ENCODE results near the gene CA11. TPM values are rescaled to one million over a fixed set of nuclear protein-coding genes. Genes with fewer than 3 reads are reported as not detected.
"Not testable (repeated sequence)": the region's sequence is repeated elsewhere in the genome, so short reads cannot be mapped to it uniquely, and the experiment has no call there.

The CA11 gene
- total RNA-seq, 3 donors from 2014 or later, result 2.2 to 14.2 (median 9.8) TPM

DNA sequence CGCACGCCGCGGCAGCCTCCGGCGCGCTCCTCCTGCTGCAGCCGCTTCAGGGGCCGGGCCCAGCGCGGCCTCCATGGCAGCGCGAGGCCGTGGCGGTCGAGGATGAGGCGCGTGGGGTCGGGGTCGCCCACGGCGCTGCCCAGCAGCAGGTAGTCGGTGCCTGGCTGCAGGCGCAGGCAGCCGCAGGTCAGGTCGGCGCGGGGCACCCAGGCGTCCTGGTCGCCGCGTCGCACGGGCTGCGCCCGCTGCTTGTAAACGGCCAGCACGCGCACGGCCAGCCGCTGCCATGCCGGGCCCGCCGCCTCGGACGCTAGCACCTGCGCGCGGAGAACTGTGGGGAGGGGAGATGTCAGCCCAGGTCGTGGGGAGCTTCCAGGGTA lies 15.7 kb upstream of the CA11 start:
- Histone ChIP-seq H3K9me3 (no peaks in the 10 kb centered on the region), H3K4me1 (no peaks in the 10 kb centered on the region), H3K27me3 (no peaks in the 10 kb centered on the region), H3K36me3 (no peaks in the 10 kb centered on the region), H3K4me3 (no peak overlapping the region), H3K27ac (no peak overlapping the region)
- no peak for DNase-seq (ENCODE audit: low spot score in 2 of 2)
- intact Hi-C loops (cut with DNase I; ENCODE audit: low total_unique reads), result no loop called here
- TF ChIP-seq POLR2A (IDR thresholded peaks at IDR 0.05) (no peak), POLR2AphosphoS5 (IDR thresholded peaks at IDR 0.05) (no peak)
- TF ChIP-seq, protein P1, sequence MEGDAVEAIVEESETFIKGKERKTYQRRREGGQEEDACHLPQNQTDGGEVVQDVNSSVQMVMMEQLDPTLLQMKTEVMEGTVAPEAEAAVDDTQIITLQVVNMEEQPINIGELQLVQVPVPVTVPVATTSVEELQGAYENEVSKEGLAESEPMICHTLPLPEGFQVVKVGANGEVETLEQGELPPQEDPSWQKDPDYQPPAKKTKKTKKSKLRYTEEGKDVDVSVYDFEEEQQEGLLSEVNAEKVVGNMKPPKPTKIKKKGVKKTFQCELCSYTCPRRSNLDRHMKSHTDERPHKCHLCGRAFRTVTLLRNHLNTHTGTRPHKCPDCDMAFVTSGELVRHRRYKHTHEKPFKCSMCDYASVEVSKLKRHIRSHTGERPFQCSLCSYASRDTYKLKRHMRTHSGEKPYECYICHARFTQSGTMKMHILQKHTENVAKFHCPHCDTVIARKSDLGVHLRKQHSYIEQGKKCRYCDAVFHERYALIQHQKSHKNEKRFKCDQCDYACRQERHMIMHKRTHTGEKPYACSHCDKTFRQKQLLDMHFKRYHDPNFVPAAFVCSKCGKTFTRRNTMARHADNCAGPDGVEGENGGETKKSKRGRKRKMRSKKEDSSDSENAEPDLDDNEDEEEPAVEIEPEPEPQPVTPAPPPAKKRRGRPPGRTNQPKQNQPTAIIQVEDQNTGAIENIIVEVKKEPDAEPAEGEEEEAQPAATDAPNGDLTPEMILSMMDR (IDR thresholded peaks at IDR 0.05), result no peak

DNA sequence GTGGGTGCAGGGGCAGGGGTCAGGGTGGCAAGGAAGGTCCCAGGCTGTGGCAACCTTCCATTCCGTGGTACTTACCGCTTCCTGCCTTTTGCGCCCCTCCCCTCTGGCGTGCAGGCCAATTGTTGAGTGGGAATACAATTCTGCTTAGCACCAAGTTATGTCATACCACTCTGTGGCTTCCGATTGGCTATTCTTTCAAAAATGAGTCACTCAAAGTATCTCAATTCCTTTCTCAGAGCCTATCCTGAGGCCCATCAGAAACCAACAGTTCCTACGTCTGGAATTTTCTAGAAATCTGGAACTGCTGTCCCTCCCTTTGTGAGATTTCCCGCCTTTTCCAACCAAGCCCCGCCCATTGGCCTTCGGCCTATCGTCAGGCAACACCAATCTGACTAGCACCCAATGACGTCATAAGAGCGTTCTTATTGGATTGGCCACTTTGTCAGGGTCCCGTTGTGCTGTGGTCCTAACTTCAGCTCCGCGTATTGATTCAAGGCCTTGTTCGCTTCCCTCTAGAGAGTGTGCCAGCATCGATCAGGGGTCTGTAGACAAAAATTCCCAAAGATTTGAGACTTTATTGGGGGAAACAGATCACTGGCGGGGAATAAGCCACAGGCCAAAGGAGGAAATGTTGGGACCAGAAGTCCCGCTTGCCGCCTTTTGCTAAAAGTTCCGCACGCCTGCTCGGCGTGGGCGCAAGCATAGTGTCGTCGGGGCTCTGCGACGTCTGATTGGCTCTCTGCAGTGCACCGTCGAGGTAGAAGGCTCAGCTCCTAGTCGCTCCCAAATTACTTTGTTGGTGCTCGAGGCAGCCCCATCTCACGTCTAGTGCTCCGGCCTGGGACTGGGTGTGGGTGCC lies 15.1 kb upstream of the CA11 start:
- Histone ChIP-seq H3K27ac (peak overlapping the region; percentile 10 to 51), H3K4me3 (peak overlapping the region in 1 of 3 donors; percentile 44), H3K4me1 (no peaks in the 10 kb centered on the region), H3K27me3 (no peaks in the 10 kb centered on the region), H3K36me3 (no peaks in the 10 kb centered on the region), H3K9me3 (no peaks in the 10 kb centered on the region)
- intact Hi-C loops (cut with DNase I; ENCODE audit: low total_unique reads), result no loop called here
- DNase-seq (ENCODE audit: low spot score in 2 of 2), result peak in 1 of 2 donors; percentile 83
- TF ChIP-seq POLR2AphosphoS5 (IDR thresholded peaks at IDR 0.05) (no peak), POLR2A (IDR thresholded peaks at IDR 0.05) (no peak)
- TF ChIP-seq, protein P1 (IDR thresholded peaks at IDR 0.05), result no peak

DNA sequence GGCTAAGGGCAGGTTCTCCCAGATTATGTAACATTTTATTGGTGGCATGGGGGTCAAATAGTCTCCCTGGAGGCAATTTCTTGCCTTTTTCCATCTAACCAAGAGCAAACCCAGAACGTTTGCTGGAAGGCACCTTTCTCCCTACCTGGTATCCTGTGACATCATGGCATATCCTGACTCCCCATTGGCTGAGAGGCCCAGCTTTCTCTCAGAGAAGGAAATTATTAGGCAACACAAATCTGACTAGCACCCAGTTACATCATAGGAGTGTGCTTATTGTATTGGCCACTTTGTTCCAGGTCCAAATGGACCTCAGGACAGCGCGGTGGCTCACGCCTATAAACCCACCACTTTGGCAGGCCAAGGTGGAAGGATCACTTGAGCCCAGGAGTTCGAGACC lies 13.8 kb upstream of the CA11 start:
- Histone ChIP-seq H3K27me3 (no peaks in the 10 kb centered on the region), H3K4me3 (no peak overlapping the region), H3K36me3 (no peaks in the 10 kb centered on the region), H3K9me3 (no peaks in the 10 kb centered on the region), H3K27ac (no peak overlapping the region), H3K4me1 (no peaks in the 10 kb centered on the region)
- no peak for DNase-seq (ENCODE audit: low spot score in 2 of 2)
- TF ChIP-seq POLR2A (IDR thresholded peaks at IDR 0.05), result no peak
- no peak for TF ChIP-seq POLR2AphosphoS5 (IDR thresholded peaks at IDR 0.05)
- TF ChIP-seq, protein P1 (IDR thresholded peaks at IDR 0.05), result no peak
- intact Hi-C loops (cut with DNase I; ENCODE audit: low total_unique reads), result no loop called here

DNA sequence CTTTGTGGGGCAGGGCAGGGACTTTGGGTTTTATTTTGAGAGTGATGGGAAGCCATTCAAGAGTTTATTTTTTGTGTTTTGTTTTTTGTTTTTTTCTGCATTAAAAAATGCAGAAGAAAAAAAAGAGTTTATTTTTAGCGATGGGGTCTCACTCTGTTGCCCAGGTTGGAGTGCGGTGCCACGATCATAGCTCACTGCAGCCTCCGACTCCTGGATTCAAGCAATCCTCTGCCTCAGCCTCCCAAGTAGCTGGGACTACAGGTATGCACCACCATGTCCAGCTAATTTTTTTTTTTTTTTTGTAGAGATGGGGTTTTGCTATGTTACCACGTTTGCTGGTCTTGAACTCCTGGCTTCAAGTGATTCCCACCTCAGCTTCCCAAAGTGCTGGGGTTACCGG lies 12.5 kb upstream of the CA11 start:
- Histone ChIP-seq H3K9me3 (no peaks in the 10 kb centered on the region), H3K4me3 (no peak overlapping the region), H3K27ac (no peak overlapping the region), H3K36me3 (no peaks in the 10 kb centered on the region), H3K4me1 (no peaks in the 10 kb centered on the region), H3K27me3 (no peaks in the 10 kb centered on the region)
- no peak for DNase-seq (ENCODE audit: low spot score in 2 of 2)
- TF ChIP-seq, protein P1 (IDR thresholded peaks at IDR 0.05), result no peak
- TF ChIP-seq POLR2AphosphoS5 (IDR thresholded peaks at IDR 0.05) (no peak), POLR2A (IDR thresholded peaks at IDR 0.05) (no peak)
- intact Hi-C loops (cut with DNase I; ENCODE audit: low total_unique reads), result no loop called here

DNA sequence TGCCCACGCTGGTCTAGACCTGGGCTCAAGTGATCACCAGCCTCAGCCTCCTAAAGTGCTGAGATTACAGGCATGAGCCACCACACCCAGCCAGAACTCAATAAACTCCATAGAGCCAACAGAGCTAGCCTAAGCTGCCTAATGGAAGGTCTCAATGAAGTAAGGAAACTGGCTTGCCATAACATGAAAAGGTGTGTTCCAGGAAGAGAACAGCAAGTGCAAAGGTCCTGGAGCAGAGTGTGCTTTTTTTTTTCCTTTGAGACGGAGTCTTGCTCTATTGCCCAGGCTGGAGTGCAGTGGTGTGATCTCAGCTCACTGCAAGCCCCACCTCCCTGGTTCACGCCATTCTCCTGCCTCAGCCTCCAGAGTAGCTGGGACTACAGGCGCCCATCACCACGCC lies 11.8 kb upstream of the CA11 start:
- H3K36me3 ChIP-seq; H3K4me1 ChIP-seq; H3K27me3 ChIP-seq; H3K27ac ChIP-seq; H3K4me3 ChIP-seq; DNase-seq (ENCODE audit: low spot score in 2 of 2); intact Hi-C loops (cut with DNase I; ENCODE audit: low total_unique reads); H3K9me3 ChIP-seq: not testable (repeated sequence)
